GM21723 (cell line): Measurements from ENCODE around the gene MIDN.
"Not testable (repeated sequence)": the region's sequence is repeated elsewhere in the genome, so short reads cannot be mapped to it uniquely, and the experiment has no call there.

Experiments
- ATAC-seq: cut with Tn5 transposase; IDR thresholded peaks from one replicate; pipeline ENCODE4 v1.9.1; 2021; ENCODE audit warnings: mild to moderate bottlenecking, moderate library complexity; ENCODE audit not compliant: unreplicated experiment

The MIDN gene

DNA sequence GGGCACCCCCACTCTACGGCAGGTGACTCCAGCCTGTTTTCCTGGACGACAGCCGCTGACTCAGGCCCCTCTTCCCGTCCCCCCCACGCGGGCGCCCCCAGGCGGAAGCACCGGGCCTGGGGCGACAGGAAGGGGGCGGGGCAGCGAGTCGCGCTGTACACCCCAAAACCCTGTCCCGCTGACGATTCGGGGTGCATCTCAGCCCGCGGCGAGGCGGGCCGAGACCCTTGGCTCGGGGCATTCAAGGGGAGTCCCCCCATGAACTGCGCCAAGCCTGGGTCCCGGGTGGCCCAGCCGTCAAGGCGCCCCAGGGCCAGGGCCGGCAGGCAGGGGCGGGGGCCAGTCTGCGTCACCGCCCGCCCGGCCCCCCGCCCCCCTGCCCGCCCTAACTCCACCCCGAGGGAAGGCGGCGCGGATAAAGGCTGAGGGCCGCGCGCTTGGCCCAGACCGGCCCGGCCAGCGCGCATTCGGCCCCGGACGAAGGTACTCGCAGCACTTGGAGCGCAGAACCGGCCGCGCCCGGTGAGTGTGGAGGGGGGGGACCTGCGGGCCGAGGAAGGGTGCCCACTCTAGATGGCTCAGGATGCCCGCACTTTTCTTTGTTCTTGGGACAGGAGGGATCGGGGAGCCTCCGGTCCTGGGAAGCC, at the start of gene MIDN:
MIDN (plus strand) TSS at position 445 of the 647 bp plus-strand sequence. CDS start 1,714 bp downstream, outside the sequence.
- ATAC-seq = peak; percentile 13

DNA sequence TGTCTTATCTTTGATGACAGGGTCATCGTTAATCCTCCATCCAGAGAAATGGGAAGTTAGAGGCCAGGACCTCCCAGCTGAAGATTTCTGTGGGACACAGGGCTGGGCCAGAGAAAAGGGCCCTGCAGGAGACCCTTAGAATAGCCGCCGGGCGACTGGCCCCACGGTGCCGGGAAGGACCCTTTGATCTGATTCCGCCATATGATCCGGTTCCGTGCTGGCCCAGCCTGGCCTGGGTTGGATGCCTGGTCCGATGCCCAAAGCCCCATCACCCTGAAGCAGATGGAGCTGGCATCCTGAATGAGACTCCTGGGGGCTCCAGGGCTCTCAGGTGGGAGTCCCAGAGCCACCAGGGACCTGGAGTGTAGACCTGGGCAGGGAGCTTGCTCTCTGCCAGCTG, 48.9 kb upstream of the MIDN start:
- ATAC-seq = no peak

DNA sequence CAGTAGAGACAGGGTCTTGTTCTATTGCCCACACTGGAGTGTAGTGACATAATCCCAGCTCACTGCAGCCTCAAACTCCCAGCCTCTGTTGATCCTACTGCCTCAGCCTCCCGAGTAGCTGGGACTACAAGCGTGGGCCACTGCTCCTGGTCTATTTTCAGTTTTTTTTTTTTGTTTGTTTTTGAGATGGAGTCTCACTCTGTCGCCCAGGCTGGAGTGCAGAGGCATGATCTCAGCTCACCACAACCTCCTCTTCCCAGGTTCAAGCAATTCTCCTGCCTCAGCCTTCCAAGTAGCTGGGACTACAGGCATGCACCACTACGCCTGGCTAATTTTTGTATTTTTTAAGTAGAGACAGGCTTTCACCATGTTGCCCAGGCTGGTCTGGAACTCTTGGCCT, 47.8 kb upstream of the MIDN start:
- not testable (repeated sequence) for ATAC-seq

DNA sequence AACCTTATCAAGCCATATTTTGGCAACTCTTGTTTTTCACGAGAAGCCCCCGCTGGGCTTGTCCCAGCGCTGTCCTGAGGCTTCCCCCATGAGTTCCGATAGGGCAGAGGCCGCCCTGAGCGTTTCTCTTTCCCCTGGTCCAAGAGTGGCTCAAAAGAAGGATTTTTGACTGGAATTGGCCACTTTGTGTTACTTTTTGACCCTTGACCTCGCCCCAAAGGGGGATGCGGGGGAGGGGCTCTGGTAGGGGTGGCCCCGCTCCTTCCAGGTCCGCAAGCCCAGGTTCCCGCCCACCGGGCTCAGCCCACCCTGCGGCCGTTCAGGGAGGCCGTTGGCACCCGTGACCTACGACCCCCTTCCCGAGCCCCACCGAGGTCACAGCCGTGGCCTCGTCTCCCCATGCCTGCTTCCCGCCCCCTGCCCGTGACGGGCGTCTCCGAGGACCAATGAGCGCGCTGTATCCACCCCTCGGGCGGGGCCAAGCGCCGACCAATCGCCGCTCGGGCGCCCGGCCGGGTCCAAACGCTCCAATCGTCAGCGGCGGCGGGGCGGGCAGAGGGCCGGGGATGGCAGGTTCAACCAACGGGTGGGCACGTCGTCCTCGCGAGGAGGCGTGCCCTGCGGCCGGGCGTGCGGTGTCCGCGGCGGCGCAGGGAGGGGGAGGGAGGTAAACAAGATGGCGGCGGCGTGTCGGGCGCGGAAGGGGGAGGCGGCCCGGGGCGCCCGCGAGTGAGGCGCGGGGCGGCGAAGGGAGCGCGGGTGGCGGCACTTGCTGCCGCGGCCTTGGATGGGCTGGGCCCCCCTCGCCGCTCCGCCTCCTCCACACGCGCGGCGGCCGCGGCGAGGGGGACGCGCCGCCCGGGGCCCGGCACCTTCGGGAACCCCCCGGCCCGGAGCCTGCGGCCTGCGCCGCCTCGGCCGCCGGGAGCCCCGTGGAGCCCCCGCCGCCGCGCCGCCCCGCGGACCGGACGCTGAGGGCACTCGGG, 43.0 kb upstream of the MIDN start, which contains the start of gene STK11:
STK11 (plus strand) TSS at position 665 of the 986 bp plus-strand sequence. CDS start 1,136 bp downstream, outside the sequence.
- ATAC-seq = peak; percentile 76

DNA sequence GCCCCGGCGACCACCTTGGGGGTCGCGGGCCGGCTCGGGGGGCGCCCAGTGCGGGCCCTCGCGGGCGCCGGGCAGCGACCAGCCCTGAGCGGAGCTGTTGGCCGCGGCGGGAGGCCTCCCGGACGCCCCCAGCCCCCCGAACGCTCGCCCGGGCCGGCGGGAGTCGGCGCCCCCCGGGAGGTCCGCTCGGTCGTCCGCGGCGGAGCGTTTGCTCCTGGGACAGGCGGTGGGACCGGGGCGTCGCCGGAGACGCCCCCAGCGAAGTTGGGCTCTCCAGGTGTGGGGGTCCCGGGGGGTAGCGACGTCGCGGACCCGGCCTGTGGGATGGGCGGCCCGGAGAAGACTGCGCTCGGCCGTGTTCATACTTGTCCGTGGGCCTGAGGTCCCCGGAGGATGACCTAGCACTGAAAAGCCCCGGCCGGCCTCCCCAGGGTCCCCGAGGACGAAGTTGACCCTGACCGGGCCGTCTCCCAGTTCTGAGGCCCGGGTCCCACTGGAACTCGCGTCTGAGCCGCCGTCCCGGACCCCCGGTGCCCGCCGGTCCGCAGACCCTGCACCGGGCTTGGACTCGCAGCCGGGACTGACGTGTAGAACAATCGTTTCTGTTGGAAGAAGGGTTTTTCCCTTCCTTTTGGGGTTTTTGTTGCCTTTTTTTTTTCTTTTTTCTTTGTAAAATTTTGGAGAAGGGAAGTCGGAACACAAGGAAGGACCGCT, 42.1 kb upstream of the MIDN start:
- no peak for ATAC-seq

DNA sequence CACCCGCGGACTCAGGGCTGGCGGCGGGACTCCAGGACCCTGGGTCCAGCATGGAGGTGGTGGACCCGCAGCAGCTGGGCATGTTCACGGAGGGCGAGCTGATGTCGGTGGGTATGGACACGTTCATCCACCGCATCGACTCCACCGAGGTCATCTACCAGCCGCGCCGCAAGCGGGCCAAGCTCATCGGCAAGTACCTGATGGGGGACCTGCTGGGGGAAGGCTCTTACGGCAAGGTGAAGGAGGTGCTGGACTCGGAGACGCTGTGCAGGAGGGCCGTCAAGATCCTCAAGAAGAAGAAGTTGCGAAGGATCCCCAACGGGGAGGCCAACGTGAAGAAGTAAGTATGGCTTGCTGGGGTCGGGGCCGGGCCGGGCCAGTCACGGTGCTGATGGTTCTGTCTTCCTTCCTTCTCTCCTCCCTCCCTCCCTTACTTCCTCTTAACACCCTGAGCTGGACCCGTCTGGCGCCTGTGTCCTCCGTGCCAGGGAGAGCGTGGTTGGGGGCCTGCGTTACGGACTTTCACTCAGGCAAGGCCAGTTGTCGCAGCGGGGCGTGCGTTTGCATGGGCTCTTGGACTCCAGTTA, 41.4 kb upstream of the MIDN start:
- ATAC-seq = no peak

DNA sequence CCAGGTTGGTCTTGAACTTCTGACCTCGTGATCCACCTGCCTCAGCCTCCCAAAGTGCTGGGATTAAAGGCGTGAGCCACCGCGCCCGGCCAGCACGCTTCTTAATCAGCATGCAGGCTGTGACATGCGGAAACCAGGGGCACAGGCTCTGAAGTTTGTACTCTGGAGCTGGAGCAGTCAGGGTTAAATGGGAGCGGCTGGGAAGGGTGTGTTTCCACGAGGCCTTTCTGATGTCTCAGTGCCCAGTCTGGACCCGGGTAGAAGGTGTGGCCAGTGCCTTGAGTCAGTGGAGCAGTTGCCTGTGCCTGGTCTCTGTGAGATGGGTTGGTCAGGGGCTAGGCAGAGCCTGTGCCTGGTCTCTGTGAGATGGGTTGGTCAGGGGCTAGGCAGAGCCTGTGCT, 39.6 kb upstream of the MIDN start:
- not testable (repeated sequence) for ATAC-seq

DNA sequence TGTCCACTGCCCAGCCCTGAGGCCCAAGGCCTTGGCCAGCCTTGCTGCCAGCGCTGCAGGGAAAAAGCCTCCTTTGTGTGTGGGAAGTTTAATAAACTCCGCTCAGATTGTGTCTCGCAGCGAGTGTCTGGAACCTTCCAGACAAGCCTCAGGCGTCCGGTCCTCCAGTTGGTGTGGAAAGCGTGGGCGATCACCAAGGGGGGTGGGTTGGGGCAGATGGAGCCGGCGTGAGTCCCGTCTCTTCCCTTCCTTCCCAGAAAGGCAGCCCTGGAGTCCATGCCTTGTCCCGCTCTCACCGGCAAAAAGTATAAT, 38.2 kb upstream of the MIDN start:
- no peak for ATAC-seq

DNA sequence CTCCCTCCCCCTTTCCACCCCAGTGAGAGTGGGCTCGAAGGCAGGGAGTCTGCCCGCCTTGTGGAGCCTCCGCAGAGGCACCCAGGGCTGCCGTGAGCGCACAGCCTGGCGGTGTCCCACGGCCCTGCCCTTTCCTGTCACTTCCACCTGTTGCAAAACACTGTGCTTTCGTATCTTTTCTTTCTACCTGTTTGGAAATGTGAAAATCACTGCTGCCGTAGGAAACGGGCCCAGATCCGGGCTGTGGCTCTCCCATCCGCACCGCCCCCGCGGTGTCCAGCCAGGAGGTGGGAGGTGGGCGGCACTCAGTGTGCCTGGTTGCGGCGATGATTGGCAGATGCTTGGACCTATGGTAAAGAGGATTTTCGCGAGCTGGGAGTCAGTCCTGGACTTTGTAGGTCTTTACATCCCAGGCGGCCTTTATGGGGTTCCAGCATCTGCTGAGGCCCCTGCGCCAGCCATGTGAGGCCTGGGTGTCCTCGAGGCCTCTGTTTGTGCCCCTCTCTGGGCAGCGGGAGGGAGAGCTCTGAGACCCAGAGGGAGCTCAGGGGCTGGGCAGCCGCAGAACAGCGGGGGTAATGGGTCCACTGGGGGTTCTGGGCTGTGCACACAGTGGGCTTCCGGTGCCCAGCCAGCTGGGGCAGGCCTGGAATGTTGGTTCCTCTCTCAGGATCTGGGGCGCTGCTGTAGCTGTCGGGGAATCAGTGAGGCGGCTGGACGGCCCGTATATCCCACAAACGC, 36.7 kb upstream of the MIDN start:
- ATAC-seq = no peak

DNA sequence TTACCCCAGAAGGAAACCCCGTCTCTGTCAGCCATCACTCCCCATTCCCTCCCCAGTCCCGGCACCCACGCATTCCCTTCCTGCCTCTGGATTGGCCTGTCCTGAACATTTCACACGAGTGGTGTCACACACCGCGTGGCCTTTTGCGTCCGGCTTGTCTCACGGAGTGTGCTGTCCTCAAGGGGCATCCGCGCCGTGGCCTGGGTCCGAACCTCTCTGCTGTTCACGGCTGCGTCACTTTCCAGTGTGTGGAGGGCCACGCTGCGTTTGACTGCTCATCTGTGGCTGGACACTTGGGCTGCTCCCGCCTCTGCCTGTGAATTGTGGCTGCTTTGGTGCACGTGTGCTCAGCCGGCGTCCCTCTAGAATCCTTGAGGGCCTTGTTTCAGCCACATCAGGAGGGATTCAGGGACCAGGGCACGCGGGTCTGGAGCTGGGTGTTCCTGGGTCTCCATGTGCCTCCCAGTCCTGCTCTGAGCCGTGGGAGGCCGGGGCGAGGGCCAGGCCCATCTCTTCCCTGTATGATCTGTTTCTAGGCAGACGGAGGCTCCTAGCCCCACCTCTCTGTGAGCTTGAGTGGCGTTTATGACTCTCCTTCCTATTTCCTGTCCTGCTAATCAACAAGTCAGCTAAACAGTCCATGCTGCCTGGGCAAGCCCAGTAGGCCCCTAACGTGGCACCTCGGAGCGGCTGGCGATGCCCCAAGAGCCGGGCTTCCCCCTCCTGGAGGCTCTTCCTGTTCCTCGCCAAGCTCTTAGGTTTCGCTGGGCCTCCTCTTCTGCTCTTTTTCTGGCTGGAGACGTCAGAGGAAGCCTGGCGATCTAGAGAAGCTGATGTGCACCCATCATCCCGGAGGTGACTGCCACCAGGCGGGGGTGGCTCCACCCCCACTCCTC, 34.7 kb upstream of the MIDN start:
- ATAC-seq = no peak

DNA sequence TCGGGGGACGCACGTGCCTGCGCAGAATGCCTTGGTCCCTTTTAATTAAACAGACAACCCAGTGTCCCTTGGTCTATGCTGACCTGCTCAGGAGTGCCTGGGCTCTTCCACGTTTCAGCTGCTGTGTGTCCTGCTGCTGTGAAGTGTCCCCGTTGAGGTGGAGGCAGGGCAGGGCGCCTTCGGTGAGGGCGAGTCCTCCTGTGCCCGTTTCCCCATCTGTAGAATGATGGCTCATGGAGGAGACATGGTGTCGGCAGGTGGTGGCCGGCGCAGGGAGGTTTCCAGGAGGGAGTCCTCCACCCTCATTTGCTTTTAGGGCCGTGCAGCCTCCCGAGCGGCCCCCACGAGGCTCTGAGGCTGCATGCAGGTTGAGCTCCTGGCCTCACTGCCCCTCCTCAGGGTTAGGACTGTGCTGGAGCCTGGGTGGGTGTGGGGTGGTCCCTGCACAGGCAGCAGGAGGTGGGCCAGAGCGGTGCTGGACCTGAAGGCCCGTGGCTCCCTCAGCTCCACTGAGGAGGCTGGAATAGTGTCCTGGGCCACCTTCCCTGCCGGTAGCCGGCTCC, 34.0 kb upstream of the MIDN start:
- no peak for ATAC-seq

DNA sequence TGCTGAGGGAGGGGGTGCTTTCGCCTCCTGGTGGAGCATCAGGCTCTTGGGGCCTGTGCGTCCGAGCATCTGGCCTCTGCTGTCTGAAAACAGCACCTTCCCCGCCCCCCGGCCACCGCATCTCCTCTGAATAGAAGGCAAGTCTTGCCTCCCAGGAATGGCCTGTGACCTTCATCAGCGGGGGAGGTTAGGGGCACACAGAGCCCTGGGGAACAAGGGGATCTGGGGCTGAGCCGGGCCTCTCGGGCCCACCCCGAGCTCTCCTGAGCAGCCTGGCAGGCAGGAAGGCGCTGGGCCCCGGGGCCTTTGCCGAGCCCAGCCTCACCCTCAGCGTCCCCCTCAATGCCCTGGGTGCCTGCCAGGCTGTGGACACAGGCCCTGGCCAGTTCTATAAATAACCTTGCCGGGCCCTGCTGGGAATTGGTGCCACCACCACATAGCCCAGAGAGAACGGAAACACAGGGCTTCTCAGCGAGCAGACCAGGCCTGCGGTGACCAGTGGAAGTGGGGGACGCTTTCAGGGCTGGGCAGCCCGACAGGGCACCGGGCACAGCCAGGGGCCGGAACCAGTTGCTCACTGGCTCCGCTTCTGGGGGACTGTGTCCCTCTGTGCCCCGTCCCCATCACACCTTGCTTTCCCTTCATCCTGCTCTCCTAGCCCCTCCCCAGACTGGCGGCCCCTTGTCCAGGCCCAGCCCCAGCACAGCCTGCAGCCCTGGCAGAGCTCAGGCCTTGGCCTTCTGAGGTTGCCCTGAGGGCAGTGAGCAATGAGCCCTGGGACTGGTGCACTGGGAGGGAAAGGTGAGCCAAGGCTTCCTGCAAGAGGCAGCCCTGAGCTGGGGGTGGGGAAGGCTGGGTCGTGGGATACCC, 33.3 kb upstream of the MIDN start:
- ATAC-seq = no peak

DNA sequence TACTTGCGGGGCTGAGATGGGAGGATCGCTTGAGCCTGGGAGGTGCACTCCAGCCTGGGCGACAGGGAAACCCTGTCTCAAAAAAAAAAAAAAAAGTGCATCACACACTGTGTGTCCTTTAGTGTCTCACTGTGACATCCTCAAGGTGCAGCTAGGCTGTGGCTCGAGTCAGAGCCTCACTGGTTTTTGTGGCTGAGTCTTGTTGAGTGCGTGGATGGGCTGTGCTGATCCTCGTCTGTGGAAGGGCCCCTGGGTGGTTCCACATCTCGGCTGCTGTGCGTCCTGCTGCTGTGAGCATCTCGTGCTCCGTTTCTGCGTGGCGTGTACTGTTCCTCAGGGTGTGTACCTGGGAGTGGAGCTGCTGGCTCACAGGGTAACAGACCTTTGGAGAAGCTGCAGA, 31.6 kb upstream of the MIDN start:
- no peak for ATAC-seq

DNA sequence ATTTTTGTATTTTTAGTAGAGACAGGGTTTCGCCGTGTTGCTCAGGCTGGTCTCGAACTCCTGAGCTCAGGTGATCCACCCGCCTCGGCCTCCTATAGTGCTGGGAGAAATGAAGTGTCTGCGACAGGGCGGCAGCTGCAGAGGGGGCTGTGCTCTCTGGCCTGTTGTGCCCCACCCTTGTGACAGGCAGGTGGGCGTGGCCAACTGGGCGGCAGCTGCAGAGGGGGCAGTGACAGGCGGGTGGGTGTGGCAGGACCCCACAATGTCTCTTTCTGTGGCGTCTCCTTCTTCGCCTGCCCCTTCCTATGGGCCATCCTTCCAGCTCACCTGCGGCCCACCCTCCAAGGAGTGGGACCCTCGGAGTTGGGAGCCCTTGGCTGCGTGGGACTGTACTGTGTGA, 31.0 kb upstream of the MIDN start:
- no peak for ATAC-seq

DNA sequence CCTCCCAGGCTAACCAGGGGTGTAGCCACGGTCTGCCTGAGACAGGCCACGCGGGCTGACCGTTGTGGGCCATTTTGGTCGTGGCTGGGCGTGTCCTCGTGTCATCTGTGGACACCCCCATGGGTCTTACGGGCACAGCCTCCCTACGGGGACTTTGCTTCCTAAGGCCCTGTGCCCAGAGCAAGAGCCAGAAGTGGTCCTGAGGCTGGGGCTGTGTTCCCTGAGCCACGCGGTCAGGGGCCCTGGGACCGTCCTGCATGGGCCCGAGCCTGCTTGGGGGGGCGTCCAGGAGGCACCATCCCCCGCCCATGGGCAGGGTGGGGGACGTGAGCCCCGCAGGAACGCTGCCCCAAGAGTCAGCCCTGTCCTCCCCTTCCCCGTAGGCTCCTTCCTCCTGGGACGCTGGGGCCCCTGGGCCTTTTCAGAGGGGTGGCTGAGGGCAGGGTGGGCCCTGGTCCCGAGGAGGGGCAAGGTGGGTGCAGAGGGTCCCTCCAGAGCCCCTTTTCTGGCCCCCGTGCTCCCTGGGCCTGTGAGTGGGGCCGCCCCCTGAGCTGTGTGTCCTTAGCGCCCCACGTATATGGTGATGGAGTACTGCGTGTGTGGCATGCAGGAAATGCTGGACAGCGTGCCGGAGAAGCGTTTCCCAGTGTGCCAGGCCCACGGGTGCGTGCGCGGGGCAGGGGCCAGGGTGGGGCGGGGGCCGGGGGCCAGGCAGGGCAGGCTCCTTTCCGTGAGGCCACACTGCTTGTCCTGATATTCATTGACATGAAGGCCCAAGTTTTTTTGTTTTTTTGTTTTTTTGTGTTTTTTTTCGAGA, 29.4 kb upstream of the MIDN start:
- ATAC-seq = no peak

DNA sequence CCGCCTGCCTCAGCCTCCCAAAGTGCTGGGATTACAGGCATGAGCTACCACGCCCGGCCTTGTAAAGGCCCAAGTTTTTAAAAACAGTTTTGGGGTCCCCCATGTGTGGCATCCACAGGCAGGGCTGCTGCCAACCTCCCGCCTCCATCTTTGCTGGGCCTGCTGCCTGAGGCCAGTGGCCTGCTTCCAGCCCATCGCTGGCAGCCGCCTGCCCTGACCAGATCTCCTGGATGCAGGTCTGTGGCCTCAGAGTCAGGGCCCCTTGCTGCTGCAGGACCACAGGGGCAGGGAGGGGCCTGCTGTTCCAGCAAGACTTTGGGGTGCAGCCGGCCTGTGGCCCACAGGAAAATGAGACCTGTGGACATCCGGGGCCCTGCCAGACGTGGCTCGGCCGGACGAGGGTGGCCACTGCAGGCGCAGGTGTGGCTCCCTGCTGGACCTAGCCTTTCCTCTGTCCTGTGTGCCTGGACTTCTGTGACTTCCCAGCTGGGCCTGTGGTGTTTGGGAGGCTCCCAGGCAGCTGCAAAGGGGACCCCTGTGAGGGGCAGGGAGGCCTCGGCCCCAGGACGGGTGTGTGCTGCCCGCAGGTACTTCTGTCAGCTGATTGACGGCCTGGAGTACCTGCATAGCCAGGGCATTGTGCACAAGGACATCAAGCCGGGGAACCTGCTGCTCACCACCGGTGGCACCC, 28.5 kb upstream of the MIDN start:
- no peak for ATAC-seq

DNA sequence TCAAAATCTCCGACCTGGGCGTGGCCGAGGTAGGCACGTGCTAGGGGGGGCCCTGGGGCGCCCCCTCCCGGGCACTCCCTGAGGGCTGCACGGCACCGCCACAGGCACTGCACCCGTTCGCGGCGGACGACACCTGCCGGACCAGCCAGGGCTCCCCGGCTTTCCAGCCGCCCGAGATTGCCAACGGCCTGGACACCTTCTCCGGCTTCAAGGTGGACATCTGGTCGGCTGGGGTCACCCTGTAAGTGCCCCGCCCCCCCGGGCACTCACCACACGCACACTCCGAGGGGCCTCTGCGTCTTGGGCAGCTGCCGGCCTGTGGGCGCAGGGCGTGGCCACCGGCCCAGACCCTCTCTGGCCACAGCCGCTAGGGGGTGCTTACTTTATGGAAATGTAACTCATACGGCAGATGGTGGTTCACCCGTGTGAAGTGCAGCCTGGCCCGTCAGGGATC, 27.9 kb upstream of the MIDN start:
- no peak for ATAC-seq
